ENCODE data around the gene CCDC192.

DNA sequence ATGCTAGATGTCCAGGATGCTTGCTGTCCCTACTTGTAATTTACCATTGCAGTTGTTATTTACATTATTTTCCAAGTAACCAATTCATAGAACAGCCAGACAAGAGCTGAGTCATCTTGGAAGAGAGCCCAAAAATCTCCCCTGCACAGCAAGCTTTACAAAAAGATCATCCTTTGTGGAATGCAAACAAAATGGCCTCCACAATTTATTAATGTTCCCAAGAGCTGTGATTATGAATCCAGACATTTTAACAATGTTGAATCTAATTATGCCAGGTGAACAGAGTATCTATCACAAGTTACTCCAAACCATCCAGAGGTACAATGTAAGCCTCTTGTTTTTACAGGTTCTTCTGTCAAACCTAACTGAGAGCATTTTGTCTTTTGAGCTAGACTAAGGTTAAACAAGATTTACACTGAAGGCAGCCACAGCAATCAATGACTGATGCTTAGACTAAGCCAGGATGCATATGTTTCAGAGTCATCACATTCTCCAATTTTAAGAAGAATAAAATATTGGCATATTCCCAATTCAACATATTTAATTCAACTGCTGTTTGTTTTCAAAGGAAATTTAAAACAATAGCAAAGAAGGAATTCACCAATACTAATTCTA is 285.1 kb downstream of the CCDC192 start:
- TF ChIP-seq CTCF (IDR thresholded peaks at IDR 0.05) (no peak), POLR2A (IDR thresholded peaks at IDR 0.05) (no peak)
